ENCODE measurements around the gene TRAPPC3L.

DNA sequence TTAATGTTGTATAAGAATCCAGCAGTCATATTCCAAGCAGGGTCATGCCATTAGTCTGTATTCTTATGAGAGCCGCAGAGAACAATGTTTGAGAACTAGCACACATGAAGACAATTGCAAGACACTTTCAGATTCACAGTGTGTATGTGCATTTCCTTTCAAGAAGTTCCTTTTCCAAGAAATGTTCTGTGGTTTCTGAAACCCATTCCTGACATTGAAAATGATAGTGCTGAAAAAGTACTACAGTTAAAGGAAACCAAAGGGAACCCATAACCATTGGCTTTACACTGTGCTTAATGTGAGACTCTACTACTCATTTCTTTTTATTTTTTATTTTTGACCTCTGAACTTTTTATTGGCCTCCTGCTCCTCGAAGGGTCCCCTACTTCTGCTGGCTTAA lies 88.6 kb downstream of the TRAPPC3L start:
- TF ChIP-seq, protein P1, sequence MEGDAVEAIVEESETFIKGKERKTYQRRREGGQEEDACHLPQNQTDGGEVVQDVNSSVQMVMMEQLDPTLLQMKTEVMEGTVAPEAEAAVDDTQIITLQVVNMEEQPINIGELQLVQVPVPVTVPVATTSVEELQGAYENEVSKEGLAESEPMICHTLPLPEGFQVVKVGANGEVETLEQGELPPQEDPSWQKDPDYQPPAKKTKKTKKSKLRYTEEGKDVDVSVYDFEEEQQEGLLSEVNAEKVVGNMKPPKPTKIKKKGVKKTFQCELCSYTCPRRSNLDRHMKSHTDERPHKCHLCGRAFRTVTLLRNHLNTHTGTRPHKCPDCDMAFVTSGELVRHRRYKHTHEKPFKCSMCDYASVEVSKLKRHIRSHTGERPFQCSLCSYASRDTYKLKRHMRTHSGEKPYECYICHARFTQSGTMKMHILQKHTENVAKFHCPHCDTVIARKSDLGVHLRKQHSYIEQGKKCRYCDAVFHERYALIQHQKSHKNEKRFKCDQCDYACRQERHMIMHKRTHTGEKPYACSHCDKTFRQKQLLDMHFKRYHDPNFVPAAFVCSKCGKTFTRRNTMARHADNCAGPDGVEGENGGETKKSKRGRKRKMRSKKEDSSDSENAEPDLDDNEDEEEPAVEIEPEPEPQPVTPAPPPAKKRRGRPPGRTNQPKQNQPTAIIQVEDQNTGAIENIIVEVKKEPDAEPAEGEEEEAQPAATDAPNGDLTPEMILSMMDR (IDR thresholded peaks at IDR 0.05 in 4 of 5, conservative IDR thresholded peaks at IDR 0.05 in 1 of 5): no peak
- TF ChIP-seq POLR2A (IDR thresholded peaks at IDR 0.05): no peak

All from gastrocnemius medialis (tissue), 4 donors.